Epithelial cell of proximal tubule (primary cell): Measurements from ENCODE around the gene STK10. TPM values are rescaled to one million over a fixed set of nuclear protein-coding genes. Genes with fewer than 3 reads are reported as not detected.

Experiments used
- DNase-seq: peaks from one replicate; pipeline ENCODE4 v3.0.0-alpha.2; 2011; ENCODE audit warnings: low read depth
- H3K4me3 ChIP-seq: 2 replicates; pipeline ENCODE4 v1.5.1; 2011; ENCODE audit warnings: low read depth, mild to moderate bottlenecking, low read length
- total RNA-seq: library from RNA; depleted of rRNA; stranded (reverse); fragments of >200 nt; gene quantifications from 2 replicates; pipeline ENCODE4 v1.2.3, GENCODE V29; 2015
- TF ChIP-seq, protein P1 (sequence below): conservative IDR thresholded peaks from 2 replicates; pipeline ENCODE4 v1.5.1; 2012; ENCODE audit warnings: low read depth, mild to moderate bottlenecking, low read length

The STK10 gene
- total RNA-seq, 1 donor from 2014 or later, result 22.4 TPM

DNA sequence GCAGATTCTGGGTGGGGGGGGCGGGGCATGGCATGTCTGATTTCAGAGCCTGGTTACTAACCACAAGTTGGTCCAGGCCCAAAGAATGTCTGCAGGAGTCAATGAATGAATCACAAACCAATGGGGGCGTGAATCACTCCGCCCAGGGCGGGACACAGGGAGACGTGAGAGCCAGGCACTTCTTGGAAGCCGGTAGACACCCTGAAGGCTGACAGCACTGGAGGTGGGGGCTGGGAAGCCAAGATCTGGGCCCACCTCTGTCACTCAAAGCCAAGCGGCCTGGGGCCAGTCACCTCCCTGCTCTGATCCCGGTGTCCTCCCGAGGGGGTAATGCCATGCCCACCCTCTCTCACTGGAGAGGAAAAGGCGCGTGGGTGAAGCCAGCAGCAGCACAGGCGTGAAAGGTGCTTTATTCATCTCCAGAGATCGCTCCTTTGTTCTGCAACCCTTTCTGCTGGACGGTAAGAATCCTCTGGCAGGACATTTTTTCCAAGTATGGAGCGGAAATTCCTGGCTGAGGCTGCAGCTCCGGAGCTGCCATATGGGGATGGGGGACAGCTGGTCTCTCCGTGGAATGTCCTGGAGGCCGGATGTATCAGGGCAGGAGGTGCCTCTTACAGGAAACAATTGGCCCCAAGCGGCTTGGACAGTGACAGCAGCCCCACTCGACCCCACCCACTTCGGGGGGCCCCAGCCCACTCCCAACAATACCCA is 85.0 kb downstream of the STK10 start:
- TF ChIP-seq, protein P1, sequence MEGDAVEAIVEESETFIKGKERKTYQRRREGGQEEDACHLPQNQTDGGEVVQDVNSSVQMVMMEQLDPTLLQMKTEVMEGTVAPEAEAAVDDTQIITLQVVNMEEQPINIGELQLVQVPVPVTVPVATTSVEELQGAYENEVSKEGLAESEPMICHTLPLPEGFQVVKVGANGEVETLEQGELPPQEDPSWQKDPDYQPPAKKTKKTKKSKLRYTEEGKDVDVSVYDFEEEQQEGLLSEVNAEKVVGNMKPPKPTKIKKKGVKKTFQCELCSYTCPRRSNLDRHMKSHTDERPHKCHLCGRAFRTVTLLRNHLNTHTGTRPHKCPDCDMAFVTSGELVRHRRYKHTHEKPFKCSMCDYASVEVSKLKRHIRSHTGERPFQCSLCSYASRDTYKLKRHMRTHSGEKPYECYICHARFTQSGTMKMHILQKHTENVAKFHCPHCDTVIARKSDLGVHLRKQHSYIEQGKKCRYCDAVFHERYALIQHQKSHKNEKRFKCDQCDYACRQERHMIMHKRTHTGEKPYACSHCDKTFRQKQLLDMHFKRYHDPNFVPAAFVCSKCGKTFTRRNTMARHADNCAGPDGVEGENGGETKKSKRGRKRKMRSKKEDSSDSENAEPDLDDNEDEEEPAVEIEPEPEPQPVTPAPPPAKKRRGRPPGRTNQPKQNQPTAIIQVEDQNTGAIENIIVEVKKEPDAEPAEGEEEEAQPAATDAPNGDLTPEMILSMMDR, result no peak
- peak; percentile 63 for DNase-seq
- H3K4me3 ChIP-seq, result no peak overlapping the region

DNA sequence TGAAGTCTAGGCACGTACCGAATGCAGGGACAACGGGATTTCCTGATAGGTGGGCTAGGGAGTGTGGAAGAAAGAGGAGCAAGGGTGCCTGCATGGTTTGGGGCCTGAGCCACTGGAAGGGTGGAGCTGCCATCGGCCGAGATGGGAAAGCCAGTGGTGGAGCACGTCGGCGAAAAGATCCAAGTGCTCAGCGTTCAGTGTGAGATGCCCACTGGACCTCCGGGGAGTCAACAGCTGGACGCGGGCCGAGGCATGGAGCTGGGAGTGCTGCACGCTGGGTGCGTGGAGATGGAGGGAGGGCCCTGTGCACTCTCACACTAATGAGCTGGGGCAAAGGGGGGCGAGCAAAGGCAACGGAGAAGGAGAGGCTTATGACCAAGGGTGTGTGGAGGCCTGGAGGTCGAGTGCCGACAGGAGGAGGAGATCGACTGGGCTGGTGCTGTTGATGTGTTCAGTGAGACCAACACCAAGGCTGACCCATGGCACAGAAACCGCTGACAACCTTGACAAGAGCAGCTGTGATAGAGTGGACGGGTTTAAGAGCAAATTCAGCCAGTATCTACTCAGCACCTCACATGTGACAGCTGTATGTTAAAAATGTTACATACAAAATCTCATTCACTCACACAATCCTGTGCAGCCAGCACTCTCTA is 85.7 kb downstream of the STK10 start:
- TF ChIP-seq, protein P1, result no peak
- DNase-seq, result no peak
- no peak overlapping the region for H3K4me3 ChIP-seq

DNA sequence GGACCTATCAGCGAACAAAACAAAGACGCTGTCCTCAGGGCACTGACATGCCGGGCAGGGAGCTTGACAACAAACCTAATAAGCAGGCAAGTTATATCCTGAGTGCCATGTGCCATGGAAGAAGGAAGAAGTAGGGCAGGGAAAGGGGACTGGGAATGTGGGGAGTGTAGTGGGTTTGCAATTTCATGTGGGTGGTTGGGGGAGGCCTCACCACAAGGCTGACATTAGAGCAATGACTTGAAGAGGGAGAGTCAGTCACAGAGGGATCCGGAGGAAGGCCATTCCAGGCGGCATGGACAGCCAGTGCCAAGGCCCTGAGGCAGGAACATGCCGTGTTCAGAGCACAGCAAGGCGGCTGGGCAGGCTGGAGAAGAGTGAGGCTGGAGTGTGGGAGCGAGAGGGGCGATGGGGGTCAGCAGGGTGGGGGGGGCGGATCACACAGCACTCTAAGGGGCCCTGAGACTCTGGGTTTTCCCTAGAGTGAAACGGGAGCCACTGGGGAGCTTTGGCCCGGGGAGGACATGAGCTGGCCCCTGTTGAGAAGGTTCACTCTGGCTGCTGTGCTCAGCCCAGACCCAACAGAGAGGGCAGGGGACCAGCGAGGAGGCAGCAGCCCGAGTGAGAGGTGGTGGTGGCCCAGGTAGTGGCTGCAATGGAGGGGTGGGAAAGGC is 86.3 kb downstream of the STK10 start:
- TF ChIP-seq, protein P1, result no peak
- DNase-seq, result no peak
- no peak overlapping the region for H3K4me3 ChIP-seq

DNA sequence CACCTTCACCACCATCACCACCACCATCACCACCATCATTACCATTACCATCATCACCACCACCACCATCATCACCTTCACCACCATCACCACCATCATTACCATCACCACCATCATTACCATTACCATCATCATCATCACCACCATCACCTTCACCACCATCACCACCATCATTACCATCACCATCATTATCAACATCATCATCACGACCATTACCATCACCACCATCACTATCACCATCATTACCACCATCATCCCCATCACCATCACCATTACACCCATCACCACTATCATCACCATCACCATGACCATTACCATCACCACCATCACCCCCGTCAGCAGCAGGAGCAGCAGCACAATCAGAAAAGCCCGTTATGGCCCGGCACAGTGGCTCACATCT is 89.1 kb downstream of the STK10 start:
- H3K4me3 ChIP-seq, result no peak overlapping the region
- TF ChIP-seq, protein P1, result no peak
- DNase-seq, result no peak

DNA sequence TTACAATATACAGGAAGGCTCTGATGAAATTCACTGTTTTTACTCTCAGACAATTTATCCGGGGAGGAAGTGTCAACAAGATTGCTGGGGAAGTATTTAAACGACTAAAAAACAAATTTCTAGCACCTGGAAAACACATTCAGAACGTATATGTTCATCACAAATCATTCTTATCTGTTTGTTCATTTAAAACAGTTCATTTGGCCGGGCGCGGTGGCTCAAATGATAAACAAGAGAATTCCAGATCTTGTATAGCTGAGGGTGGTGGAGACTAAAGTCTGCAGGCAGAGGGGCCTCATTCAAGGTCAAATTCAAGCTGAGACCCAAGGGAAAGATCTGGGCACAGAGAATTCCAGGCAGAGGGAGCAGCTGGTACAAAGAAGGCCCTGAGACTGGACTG is 90.0 kb downstream of the STK10 start:
- H3K4me3 ChIP-seq, result no peak overlapping the region
- DNase-seq, result no peak
- TF ChIP-seq, protein P1, result no peak

DNA sequence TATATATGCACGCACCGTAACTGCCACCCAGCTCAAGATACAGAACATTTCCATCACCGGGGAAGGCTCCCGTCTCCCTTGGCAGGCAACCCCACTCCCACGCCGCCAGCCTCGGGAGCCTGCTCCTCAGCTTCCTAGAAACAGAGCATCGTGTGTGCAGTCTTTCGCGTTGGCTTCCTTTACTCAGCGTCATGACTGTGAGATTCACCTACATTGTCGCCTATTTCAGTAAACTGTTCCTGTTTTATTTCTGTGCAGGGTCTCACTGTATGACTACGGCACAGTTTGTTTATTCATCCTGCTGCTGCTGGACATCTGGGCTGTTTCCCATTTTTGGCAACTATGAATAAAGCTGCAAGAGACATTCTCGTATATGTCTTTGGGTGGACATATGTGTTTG is 90.7 kb downstream of the STK10 start:
- no peak overlapping the region for H3K4me3 ChIP-seq
- no peak for DNase-seq
- TF ChIP-seq, protein P1, result no peak
